ENCODE results near the gene ZNF280C.

Gene ZNF280C

GRCh38 chrX:130174045-130174704, 94.5 kb downstream of the ZNF280C start:
- peak; percentile 81 for DNase-seq

- DNase-seq: peak; percentile 86
Observed at GRCh38 chrX:130173190-130173895, 95.4 kb downstream of the ZNF280C start.

- DNase-seq: no peak
Observed at GRCh38 chrX:130172127-130172845, 96.4 kb downstream of the ZNF280C start.

GRCh38 chrX:130171446-130172126, 97.1 kb downstream of the ZNF280C start, which contains the start of gene RAB33A:
Gene RAB33A (plus strand): TSS chrX:130171962. CDS start chrX:130172063, 101 bp downstream.
- peak; percentile 34 for DNase-seq

GRCh38 chrX:130170752-130171445, 97.8 kb downstream of the ZNF280C start:
- DNase-seq: peak; percentile 47

DNA sequence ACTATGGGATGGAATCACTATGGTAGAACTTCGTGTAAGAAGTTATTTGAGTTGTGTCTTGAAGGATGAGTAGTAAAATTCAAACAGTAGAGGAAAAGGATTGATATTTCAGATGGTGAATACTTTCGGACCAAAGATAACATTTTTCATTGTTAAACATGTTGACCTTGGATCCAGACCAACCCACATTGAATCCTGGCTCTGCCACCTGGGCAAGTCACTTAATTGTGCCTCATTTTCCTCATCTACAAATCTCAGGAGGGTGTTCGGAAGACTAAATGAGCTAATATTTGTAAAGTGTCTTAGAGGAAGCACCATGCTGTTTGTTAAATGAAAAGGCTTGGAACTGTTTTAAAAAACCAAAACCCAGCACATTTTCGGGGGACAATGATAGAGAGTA, 101.7 kb downstream of the ZNF280C start:
- no peak for DNase-seq

DNA sequence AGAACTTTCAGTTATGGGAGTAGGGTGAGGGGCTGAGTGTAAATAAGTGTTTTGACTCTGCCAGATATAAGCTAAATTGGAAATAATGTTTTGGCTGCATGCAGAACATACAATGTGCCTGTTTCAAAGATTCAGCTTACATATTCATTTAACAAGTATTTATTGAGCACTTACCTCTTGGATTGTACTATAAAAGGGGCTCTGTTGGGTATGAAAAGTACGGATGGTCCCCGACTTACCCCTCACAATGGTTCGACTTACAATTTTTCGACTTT, 102.3 kb downstream of the ZNF280C start:
- DNase-seq: no peak

- peak; percentile 92 for DNase-seq
Observed at GRCh38 chrX:130165703-130166502, 102.8 kb downstream of the ZNF280C start, which contains the start of gene AIFM1. Gene AIFM1 (minus strand): TSS chrX:130165841. CDS start chrX:130165656, 185 bp downstream.

GRCh38 chrX:130165181-130165702, 103.5 kb downstream of the ZNF280C start:
- DNase-seq: no peak

DNA sequence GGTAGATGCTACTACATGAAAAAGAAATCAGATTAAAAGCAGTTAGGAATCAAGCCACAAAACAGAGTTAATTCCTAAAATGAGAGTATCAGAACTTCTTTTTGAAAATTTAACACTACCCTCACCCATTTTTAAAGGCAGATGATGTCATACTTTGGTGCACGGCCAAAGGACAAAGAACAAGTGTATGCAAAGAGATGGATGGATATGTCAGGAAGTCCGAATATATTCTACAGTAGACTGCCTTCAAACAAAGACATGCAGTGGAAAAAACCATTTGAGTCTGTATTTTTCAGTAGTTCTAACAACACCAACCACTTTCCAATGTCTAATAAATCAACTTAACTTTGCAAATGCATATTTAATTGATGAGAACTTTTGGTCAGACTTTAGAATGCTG, 105.3 kb downstream of the ZNF280C start:
- no peak for DNase-seq

DNA sequence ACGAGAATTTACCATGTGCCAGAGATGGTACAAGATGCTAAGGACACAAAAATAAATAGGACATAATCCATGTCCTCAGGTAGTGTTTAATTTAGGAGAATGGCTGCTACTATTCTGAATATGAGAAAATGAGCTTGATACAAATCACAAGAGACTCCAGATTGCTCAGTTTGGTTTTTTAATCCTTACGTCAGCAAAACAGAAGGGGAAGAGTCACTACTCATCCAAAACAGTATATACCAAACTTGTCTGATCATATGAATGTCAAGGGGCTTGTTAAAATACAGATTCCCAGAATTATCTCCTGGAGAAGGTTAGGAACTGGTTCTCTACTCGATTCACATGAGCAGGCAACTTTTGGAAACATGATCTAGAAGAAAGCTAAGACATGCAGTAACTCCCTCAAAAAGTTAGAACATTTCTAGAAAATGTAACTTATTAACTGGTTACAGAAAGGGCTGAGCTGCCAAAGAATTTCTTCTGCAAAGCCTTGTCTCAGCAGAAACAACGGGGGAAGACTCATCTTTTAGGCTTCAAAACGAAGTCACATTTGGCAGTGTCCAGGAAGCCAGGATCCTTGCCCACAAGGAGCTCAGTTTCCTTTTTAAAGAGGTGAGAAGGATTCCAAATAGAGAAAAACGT, 106.5 kb downstream of the ZNF280C start:
- no peak for DNase-seq

GRCh38 chrX:130159776-130160175, 108.9 kb downstream of the ZNF280C start:
- DNase-seq: no peak

GRCh38 chrX:130158311-130158710, 110.4 kb downstream of the ZNF280C start:
- no peak for DNase-seq

DNA sequence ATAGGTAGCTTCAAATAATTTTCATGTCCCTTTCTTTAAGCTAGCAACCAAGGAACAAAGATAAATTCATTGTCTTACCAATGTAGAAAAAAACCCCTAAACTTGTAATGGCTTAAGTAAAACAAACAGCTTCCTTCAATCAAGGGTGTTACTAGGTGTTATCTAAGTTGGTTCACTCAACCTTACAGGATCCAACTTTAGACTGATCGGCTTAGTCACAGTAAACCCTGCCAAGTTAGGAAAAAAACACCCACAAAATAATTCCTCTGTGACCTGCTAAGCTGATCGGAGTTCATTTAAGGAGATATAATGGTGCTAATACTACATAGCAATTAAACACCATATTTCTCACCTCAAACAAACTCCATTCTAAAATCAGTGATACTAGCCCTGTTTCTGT, 113.1 kb downstream of the ZNF280C start:
- no peak for DNase-seq

All from EL (cell line).